Activated CD4-positive, alpha-beta T cell treated with anti-CD3 and anti-CD28 coated beads, Interleukin-2, amount 10 ng/mL, durations not matched to agents 24 days and 14 days (primary cell): ENCODE measurements around the gene PTGIS. TPM values are rescaled to one million over a fixed set of nuclear protein-coding genes. Genes with fewer than 3 reads are reported as not detected.

Experiments used
- DNase-seq: peaks from one replicate; pipeline ENCODE4 v3.0.0; 2022
- H3K27ac Mint-ChIP-seq: one replicate; pipeline ENCODE4 v1.8.0; 2022; ENCODE audit warnings: mild to moderate bottlenecking, mixed read lengths
- H3K27me3 Mint-ChIP-seq: one replicate; pipeline ENCODE4 v1.8.0; 2022; ENCODE audit warnings: mixed read lengths
- H3K36me3 Mint-ChIP-seq: one replicate; pipeline ENCODE4 v1.8.0; 2022; ENCODE audit warnings: low read depth, mild to moderate bottlenecking, mixed read lengths
- H3K4me1 Mint-ChIP-seq: one replicate; pipeline ENCODE4 v1.8.0; 2021; ENCODE audit warnings: mixed read lengths
- H3K4me3 Mint-ChIP-seq: one replicate; pipeline ENCODE4 v1.8.0; 2022; ENCODE audit warnings: mild to moderate bottlenecking, moderate library complexity, mixed read lengths
- H3K9me3 Mint-ChIP-seq: one replicate; pipeline ENCODE4 v1.8.0; 2021; ENCODE audit warnings: mixed read lengths
- intact Hi-C: fragments of 100-400 bp; cut with micrococcal nuclease; formaldehyde crosslinking; loops from one replicate; pipeline ENCODE4 v1.15.1; 2023
- total RNA-seq: library from RNA; stranded (reverse); gene quantifications from 2 replicates; pipeline ENCODE4 v1.2.3, GENCODE V29; 2022

PTGIS gene
- total RNA-seq, 1 donor from 2014 or later: 51.7 TPM

GRCh38 chr20:49591217-49591865 is 23.4 kb upstream of the PTGIS start:
- H3K4me1 Mint-ChIP-seq: peaks cover 76% of the 10 kb centered on the region
- intact Hi-C loops: loop anchor here (5.0 to 10.0 kb wide), 2 partner anchors 427 to 921 kb away; partner anchors contain the start of gene PTPN1
- peaks cover 25% of the 10 kb centered on the region for H3K9me3 Mint-ChIP-seq
- peak; percentile 76 for DNase-seq
- peak overlapping the region; percentile 100 for H3K27ac Mint-ChIP-seq
- no peaks in the 10 kb centered on the region for H3K27me3 Mint-ChIP-seq
- peaks cover 53% of the 10 kb centered on the region for H3K36me3 Mint-ChIP-seq
- peak overlapping the region; percentile 90 for H3K4me3 Mint-ChIP-seq

GRCh38 chr20:49590163-49591017 is 22.5 kb upstream of the PTGIS start:
- Mint-ChIP-seq H3K9me3 (peaks cover 25% of the 10 kb centered on the region), H3K4me1 (peaks cover 72% of the 10 kb centered on the region), H3K4me3 (peak overlapping the region; percentile 90), H3K27me3 (no peaks in the 10 kb centered on the region), H3K36me3 (peaks cover 47% of the 10 kb centered on the region), H3K27ac (peak overlapping the region; percentile 100)
- intact Hi-C loops: loop anchor here (5.0 to 10.0 kb wide), 2 partner anchors 426 to 922 kb away; partner anchors contain the start of gene PTPN1
- no peak for DNase-seq

- H3K27me3 Mint-ChIP-seq: no peaks in the 10 kb centered on the region
- peaks cover 41% of the 10 kb centered on the region for H3K36me3 Mint-ChIP-seq
- peaks cover 67% of the 10 kb centered on the region for H3K4me1 Mint-ChIP-seq
- H3K4me3 Mint-ChIP-seq: peak overlapping the region; percentile 64
- H3K9me3 Mint-ChIP-seq: peaks cover 25% of the 10 kb centered on the region
- intact Hi-C loops: loop anchor here (5.0 to 10.0 kb wide), 2 partner anchors 425 to 923 kb away; partner anchors contain the start of gene PTPN1
- peak overlapping the region; percentile 100 for H3K27ac Mint-ChIP-seq
- DNase-seq: no peak
Measured at GRCh38 chr20:49589747-49590146, 21.8 kb upstream of the PTGIS start.

- Mint-ChIP-seq H3K36me3 (peaks cover 32% of the 10 kb centered on the region), H3K27ac (peak overlapping the region; percentile 35), H3K9me3 (peaks cover 21% of the 10 kb centered on the region), H3K4me3 (no peak overlapping the region), H3K27me3 (no peaks in the 10 kb centered on the region), H3K4me1 (peaks cover 53% of the 10 kb centered on the region)
- no peak for DNase-seq
- intact Hi-C loops: no loop called here
Measured at GRCh38 chr20:49587111-49587570, 19.2 kb upstream of the PTGIS start.

- no peaks in the 10 kb centered on the region for H3K27me3 Mint-ChIP-seq
Measured at GRCh38 chr20:49585585-49586245, 17.8 kb upstream of the PTGIS start.

GRCh38 chr20:49584418-49585382 is 16.8 kb upstream of the PTGIS start:
- Mint-ChIP-seq H3K36me3 (peaks cover 19% of the 10 kb centered on the region), H3K4me1 (peaks cover 38% of the 10 kb centered on the region), H3K27ac (peak overlapping the region; percentile 49), H3K27me3 (no peaks in the 10 kb centered on the region), H3K9me3 (peaks cover 7% of the 10 kb centered on the region), H3K4me3 (no peak overlapping the region)
- intact Hi-C loops: no loop called here
- DNase-seq: no peak

More at GRCh38 chr20:49585585-49586245, 17.8 kb upstream of the PTGIS start:
- DNase-seq: no peak
- H3K4me1 Mint-ChIP-seq: peaks cover 43% of the 10 kb centered on the region
- H3K4me3 Mint-ChIP-seq: no peak overlapping the region
- peaks cover 16% of the 10 kb centered on the region for H3K9me3 Mint-ChIP-seq
- intact Hi-C loops: no loop called here
- H3K36me3 Mint-ChIP-seq: peaks cover 28% of the 10 kb centered on the region
- H3K27ac Mint-ChIP-seq: peak overlapping the region; percentile 70

- Mint-ChIP-seq H3K4me3 (no peak overlapping the region), H3K9me3 (peaks cover 3% of the 10 kb centered on the region), H3K27ac (peak overlapping the region; percentile 25), H3K27me3 (no peaks in the 10 kb centered on the region), H3K4me1 (peaks cover 36% of the 10 kb centered on the region), H3K36me3 (peaks cover 15% of the 10 kb centered on the region)
- DNase-seq: no peak
- intact Hi-C loops: no loop called here
Measured at GRCh38 chr20:49583669-49584417, 15.9 kb upstream of the PTGIS start.

GRCh38 chr20:49583343-49583668 is 15.4 kb upstream of the PTGIS start:
- Mint-ChIP-seq H3K4me1 (peaks cover 34% of the 10 kb centered on the region), H3K27ac (peak overlapping the region; percentile 25), H3K4me3 (no peak overlapping the region), H3K9me3 (no peaks in the 10 kb centered on the region), H3K36me3 (peaks cover 12% of the 10 kb centered on the region), H3K27me3 (no peaks in the 10 kb centered on the region)
- intact Hi-C loops: no loop called here
- DNase-seq: no peak

GRCh38 chr20:49582413-49583334 is 14.7 kb upstream of the PTGIS start:
- Mint-ChIP-seq H3K27ac (no peak overlapping the region), H3K4me3 (no peak overlapping the region), H3K27me3 (no peaks in the 10 kb centered on the region), H3K4me1 (peaks cover 36% of the 10 kb centered on the region), H3K9me3 (no peaks in the 10 kb centered on the region), H3K36me3 (peaks cover 12% of the 10 kb centered on the region)
- DNase-seq: no peak
- intact Hi-C loops: no loop called here

- DNase-seq: no peak
- Mint-ChIP-seq H3K27ac (peak overlapping the region; percentile 25), H3K4me3 (no peak overlapping the region), H3K36me3 (peaks cover 14% of the 10 kb centered on the region), H3K4me1 (peaks cover 42% of the 10 kb centered on the region), H3K9me3 (peaks cover 3% of the 10 kb centered on the region), H3K27me3 (no peaks in the 10 kb centered on the region)
- intact Hi-C loops: no loop called here
Measured at GRCh38 chr20:49581482-49581881, 13.5 kb upstream of the PTGIS start.

- Mint-ChIP-seq H3K4me3 (no peak overlapping the region), H3K27me3 (no peaks in the 10 kb centered on the region), H3K4me1 (peaks cover 49% of the 10 kb centered on the region), H3K36me3 (peaks cover 19% of the 10 kb centered on the region), H3K27ac (no peak overlapping the region), H3K9me3 (peaks cover 8% of the 10 kb centered on the region)
- no peak for DNase-seq
- intact Hi-C loops: no loop called here
Measured at GRCh38 chr20:49580813-49581174, 12.9 kb upstream of the PTGIS start.
